HCT116 (cell line): ENCODE results near the gene USF2.

Experiments used
- ATF3 ChIP-seq: IDR thresholded peaks from 2 replicates; pipeline ENCODE4 v1.6.1; 2012
- CTCF ChIP-seq, 3 experiments: fragments of 200-600 bp in 1 of 3; sonication (generic) in 1 of 3; IDR thresholded peaks in 2 of 3; conservative IDR thresholded peaks in 1 of 3; 2 replicates each; pipeline ENCODE4 v1.5.1; 2012 to 2017; ENCODE audit warnings: low read depth in 2 of 3, low read length in 2 of 3, antibody characterized with exemption in 1 of 3, borderline replicate concordance in 1 of 3, control low read depth in 1 of 3, mild to moderate bottlenecking in 1 of 3, mixed read lengths in 1 of 3, mixed run types in 1 of 3, moderate library complexity in 1 of 3; ENCODE audit not compliant: insufficient read depth in 1 of 3
- EZH2 ChIP-seq: fragments of 200-600 bp; sonication (generic); IDR thresholded peaks from 2 replicates; pipeline ENCODE4 v1.6.1; 2017; ENCODE audit warnings: antibody characterized with exemption, mixed run types
- POLR2A ChIP-seq: IDR thresholded peaks from 2 replicates; pipeline ENCODE4 v1.7.0; 2011; ENCODE audit warnings: borderline replicate concordance; ENCODE audit not compliant: insufficient read depth, insufficient read length; ENCODE audit errors: extremely low read depth
- POLR2AphosphoS5 ChIP-seq: IDR thresholded peaks from 2 replicates; pipeline ENCODE4 v1.6.1; 2011; ENCODE audit warnings: mild to moderate bottlenecking, low read depth, low read length, moderate library complexity
- SRF ChIP-seq: IDR thresholded peaks from 2 replicates; pipeline ENCODE4 v1.6.1; 2012; ENCODE audit warnings: low read depth
- TCF7L2 ChIP-seq: IDR thresholded peaks from 2 replicates; pipeline ENCODE4 v1.7.0; 2011; ENCODE audit warnings: borderline replicate concordance, inconsistent platforms; ENCODE audit not compliant: insufficient read depth, insufficient read length; ENCODE audit errors: extremely low read depth
- ZFX ChIP-seq: fragments of 450-650 bp; IDR thresholded peaks from 2 replicates; pipeline ENCODE4 v1.6.1; 2017
- TF ChIP-seq, protein P1 (sequence below): IDR thresholded peaks from 2 replicates; pipeline ENCODE4 v1.6.1; 2011; ENCODE audit warnings: mild to moderate bottlenecking, low read length, moderate library complexity; ENCODE audit not compliant: insufficient replicate concordance; ENCODE audit errors: extremely low read depth
- TF ChIP-seq, protein P2 (sequence below): IDR thresholded peaks from 2 replicates; pipeline ENCODE4 v1.6.1; 2012; ENCODE audit warnings: low read depth

DNA sequence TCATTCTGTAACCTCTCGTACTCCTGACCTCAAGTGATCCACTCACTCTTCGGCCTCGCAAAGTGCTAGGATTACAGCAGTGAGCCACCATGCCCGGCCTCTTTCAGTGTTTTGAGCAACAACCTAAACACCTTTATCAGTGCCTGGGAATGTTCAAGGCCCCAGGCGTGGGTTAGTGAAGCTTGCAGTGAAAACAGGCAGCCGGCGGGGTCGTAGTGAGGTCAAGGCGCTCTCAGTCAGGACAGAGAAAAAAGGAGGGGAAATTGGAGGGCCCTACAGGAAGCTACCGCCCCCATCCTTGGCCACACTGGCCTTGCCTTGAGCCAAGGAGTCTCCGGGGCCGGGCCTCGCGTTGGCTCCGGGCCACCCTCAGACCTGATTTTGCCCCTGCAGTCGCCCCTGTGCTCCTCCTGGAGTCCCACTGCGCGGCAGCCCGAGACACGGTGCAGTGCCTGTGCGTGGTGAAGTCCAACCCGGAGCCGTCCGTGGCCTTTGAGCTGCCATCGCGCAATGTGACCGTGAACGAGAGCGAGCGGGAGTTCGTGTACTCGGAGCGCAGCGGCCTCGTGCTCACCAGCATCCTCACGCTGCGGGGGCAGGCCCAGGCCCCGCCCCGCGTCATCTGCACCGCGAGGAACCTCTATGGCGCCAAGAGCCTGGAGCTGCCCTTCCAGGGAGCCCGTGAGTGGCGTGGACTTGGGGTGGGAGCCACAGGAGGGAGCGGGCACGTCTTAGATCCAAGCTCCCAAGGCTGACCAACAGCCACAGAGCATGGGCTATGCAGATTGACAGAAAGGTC is 40.9 kb downstream of the USF2 start:
- TF ChIP-seq POLR2A: no peak
- no peak for TF ChIP-seq EZH2
- TF ChIP-seq SRF: no peak
- TF ChIP-seq CTCF (IDR thresholded peaks at IDR 0.05 in 2 of 3, conservative IDR thresholded peaks at IDR 0.05 in 1 of 3; ENCODE audit: borderline replicate concordance in 1 of 3, insufficient read depth in 1 of 3, low read depth in 2 of 3, low read length in 2 of 3): no peak
- TF ChIP-seq, protein P1, sequence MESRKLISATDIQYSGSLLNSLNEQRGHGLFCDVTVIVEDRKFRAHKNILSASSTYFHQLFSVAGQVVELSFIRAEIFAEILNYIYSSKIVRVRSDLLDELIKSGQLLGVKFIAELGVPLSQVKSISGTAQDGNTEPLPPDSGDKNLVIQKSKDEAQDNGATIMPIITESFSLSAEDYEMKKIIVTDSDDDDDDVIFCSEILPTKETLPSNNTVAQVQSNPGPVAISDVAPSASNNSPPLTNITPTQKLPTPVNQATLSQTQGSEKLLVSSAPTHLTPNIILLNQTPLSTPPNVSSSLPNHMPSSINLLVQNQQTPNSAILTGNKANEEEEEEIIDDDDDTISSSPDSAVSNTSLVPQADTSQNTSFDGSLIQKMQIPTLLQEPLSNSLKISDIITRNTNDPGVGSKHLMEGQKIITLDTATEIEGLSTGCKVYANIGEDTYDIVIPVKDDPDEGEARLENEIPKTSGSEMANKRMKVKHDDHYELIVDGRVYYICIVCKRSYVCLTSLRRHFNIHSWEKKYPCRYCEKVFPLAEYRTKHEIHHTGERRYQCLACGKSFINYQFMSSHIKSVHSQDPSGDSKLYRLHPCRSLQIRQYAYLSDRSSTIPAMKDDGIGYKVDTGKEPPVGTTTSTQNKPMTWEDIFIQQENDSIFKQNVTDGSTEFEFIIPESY: no peak
- no peak for TF ChIP-seq TCF7L2
- TF ChIP-seq ATF3: no peak
- TF ChIP-seq ZFX: no peak
- TF ChIP-seq, protein P2, sequence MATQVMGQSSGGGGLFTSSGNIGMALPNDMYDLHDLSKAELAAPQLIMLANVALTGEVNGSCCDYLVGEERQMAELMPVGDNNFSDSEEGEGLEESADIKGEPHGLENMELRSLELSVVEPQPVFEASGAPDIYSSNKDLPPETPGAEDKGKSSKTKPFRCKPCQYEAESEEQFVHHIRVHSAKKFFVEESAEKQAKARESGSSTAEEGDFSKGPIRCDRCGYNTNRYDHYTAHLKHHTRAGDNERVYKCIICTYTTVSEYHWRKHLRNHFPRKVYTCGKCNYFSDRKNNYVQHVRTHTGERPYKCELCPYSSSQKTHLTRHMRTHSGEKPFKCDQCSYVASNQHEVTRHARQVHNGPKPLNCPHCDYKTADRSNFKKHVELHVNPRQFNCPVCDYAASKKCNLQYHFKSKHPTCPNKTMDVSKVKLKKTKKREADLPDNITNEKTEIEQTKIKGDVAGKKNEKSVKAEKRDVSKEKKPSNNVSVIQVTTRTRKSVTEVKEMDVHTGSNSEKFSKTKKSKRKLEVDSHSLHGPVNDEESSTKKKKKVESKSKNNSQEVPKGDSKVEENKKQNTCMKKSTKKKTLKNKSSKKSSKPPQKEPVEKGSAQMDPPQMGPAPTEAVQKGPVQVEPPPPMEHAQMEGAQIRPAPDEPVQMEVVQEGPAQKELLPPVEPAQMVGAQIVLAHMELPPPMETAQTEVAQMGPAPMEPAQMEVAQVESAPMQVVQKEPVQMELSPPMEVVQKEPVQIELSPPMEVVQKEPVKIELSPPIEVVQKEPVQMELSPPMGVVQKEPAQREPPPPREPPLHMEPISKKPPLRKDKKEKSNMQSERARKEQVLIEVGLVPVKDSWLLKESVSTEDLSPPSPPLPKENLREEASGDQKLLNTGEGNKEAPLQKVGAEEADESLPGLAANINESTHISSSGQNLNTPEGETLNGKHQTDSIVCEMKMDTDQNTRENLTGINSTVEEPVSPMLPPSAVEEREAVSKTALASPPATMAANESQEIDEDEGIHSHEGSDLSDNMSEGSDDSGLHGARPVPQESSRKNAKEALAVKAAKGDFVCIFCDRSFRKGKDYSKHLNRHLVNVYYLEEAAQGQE: no peak
- TF ChIP-seq POLR2AphosphoS5: no peak
